ENCODE results near the gene TUBA3E.
A peak's percentile ranks its signal among the peaks of the same experiment; 100 is the strongest.
"Not testable (repeated sequence)": the region's sequence is repeated elsewhere in the genome, so short reads cannot be mapped to it uniquely, and the experiment has no call there.

Gene TUBA3E

GRCh38 chr2:130143266-130144039, 54.8 kb downstream of the TUBA3E start:
- not testable (repeated sequence) for H3K9me3 ChIP-seq (ENCODE audit: control insufficient read depth, low read length); H3K27ac ChIP-seq (ENCODE audit: low read depth, low read length, severe bottlenecking); H3K4me1 ChIP-seq (ENCODE audit: control insufficient read depth, insufficient read depth, low read length, poor library complexity, severe bottlenecking); H3K36me3 ChIP-seq (ENCODE audit: control insufficient read depth, insufficient read depth, low read length)
- WGBS, 2 experiments (ENCODE audit: insufficient coverage in 2 of 2): 61 to 82% methylated on average over 10 to 16 of the region's 28 CpGs
- peak overlapping the region; percentile 14 for H3K4me3 ChIP-seq (ENCODE audit: extremely low read depth, insufficient read depth, low read length, poor library complexity, severe bottlenecking)

- WGBS, 2 experiments (ENCODE audit: insufficient coverage in 2 of 2): 89 to 93% methylated on average over 4 to 5 of the region's 13 CpGs
Measured at GRCh38 chr2:130142396-130143265, 55.6 kb downstream of the TUBA3E start.

More at GRCh38 chr2:130142396-130143265, 55.6 kb downstream of the TUBA3E start:
- not testable (repeated sequence) for H3K36me3 ChIP-seq (ENCODE audit: control insufficient read depth, insufficient read depth, low read length); H3K27ac ChIP-seq (ENCODE audit: low read depth, low read length, severe bottlenecking); H3K4me1 ChIP-seq (ENCODE audit: control insufficient read depth, insufficient read depth, low read length, poor library complexity, severe bottlenecking); H3K4me3 ChIP-seq (ENCODE audit: extremely low read depth, insufficient read depth, low read length, poor library complexity, severe bottlenecking); H3K9me3 ChIP-seq (ENCODE audit: control insufficient read depth, low read length)

All from mesodermal cell (in vitro differentiated cells).